Upper lobe of left lung (tissue), 6 donors: ENCODE measurements around the gene NCOA6. TPM values are rescaled to one million over a fixed set of nuclear protein-coding genes. Genes with fewer than 3 reads are reported as not detected.
"Not testable (repeated sequence)": the region's sequence is repeated elsewhere in the genome, so short reads cannot be mapped to it uniquely, and the experiment has no call there.

Experiments used
- ATAC-seq, 2 donors: fragments of 200-7000 bp; cut with Tn5 transposase; one replicate each; pipeline ENCODE4 v1.9.1; 2022; ENCODE audit warnings: mild to moderate bottlenecking in 2 of 2, moderate library complexity in 2 of 2; ENCODE audit not compliant: low FRiP score in 2 of 2
- DNase-seq, 2 donors: peaks; one replicate each; pipeline ENCODE4 v3.0.0-alpha.2; 2019 to 2020
- H3K27ac ChIP-seq, 4 donors: fragments of 200-600 bp; sonication (generic); one replicate each; pipeline ENCODE4 v1.5.1; 2016 to 2019
- H3K27me3 ChIP-seq, 4 donors: fragments of 200-600 bp; sonication (generic); one replicate each; pipeline ENCODE4 v1.5.1; 2017 to 2019
- H3K36me3 ChIP-seq, 4 donors: fragments of 200-600 bp; sonication (generic); one replicate each; pipeline ENCODE4 v1.5.1; 2016 to 2019
- H3K4me1 ChIP-seq, 4 donors: fragments of 200-600 bp; sonication (generic); one replicate each; pipeline ENCODE4 v1.5.1; 2018 to 2019
- H3K4me3 ChIP-seq, 4 donors: fragments of 200-600 bp; sonication (generic); one replicate each; pipeline ENCODE4 v1.5.1; 2017 to 2019; ENCODE audit warnings: mild to moderate bottlenecking in 2 of 4, moderate library complexity in 1 of 4
- H3K9me3 ChIP-seq, 4 donors: fragments of 200-600 bp; sonication (generic); one replicate each; pipeline ENCODE4 v1.5.1; 2018 to 2019
- EP300 ChIP-seq, 4 donors: sonication (generic); formaldehyde crosslinking; IDR thresholded peaks; one replicate each; pipeline ENCODE4 v1.5.1; 2017; ENCODE audit warnings: antibody characterized with exemption in 4 of 4, control low read depth in 2 of 4
- POLR2A ChIP-seq, 4 donors: fragments of 450-650 bp; IDR thresholded peaks; one replicate each; pipeline ENCODE4 v1.5.1; 2016 to 2017; ENCODE audit warnings: antibody characterized with exemption in 4 of 4, mild to moderate bottlenecking in 2 of 4
- POLR2AphosphoS5 ChIP-seq, 2 donors: sonication (generic); formaldehyde crosslinking; IDR thresholded peaks; one replicate each; pipeline ENCODE4 v1.5.1; 2017; ENCODE audit warnings: antibody characterized with exemption in 2 of 2
- WGBS, 2 donors: methylation state at CpG; one replicate each; pipeline ENCODE4 v1.1.5; 2017 to 2018; 5-methylcytosine and 5-hydroxymethylcytosine counted together
- total RNA-seq, 6 donors: library from RNA; depleted of rRNA in 4 of 6; stranded (reverse); fragments of >200 nt in 4 of 6; gene quantifications; one replicate each; pipeline versions ENCODE4 v1.1.0 to v1.2.1, GENCODE V29; 2016 to 2021
- TF ChIP-seq, protein P1 (sequence below), 6 experiments: fragments of 450-650 bp in 4 of 6; fragments of 200-600 bp in 2 of 6; sonication (generic) in 2 of 6; IDR thresholded peaks; one replicate each; pipeline ENCODE4 v1.5.1; 2016 to 2019; ENCODE audit warnings: antibody characterized with exemption in 6 of 6
- donor health status: DM: no; HTN: no; CAD: no; lungs with moderate emphysema.
- donor health status: DM: no; HTN: yes; CAD: no; lungs with severe emphysema.

Gene NCOA6
- total RNA-seq, 6 donors from 2014 or later, result 23.0 to 68.1 (median 25.8) TPM

DNA sequence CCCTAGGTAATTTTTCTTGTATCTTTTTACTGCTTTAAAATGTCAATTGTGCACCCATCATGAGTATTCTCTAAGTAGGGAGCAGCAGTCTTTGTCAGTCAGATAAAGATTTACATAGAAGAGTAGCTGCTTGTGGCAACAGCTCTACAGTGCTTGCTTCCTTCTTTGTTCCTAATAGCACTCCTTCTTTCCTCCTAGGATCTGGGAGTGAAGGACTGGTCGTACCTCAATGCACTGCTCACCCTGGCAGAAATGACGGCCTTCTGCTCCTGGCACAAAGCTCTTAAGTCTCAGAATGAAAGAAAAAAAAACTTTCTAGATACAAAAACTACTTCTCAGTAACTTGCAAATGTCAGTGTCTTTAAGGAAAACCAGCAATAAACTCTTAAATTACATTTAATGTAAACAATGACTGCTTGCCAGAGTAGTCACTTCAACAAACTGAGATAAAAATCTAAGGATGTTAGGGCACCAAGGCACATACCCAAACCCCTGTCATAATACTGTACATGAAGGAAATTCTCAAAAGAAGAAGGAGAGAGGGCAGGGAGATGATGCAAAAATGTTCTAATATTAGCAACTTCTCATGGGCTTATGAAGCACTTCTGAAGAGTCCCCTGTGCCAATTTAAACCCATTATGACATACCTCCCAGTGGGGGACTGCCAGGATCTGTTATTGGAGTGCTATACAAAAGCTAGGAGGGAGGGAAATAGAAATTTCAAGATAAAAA lies 34.0 kb downstream of the NCOA6 start:
- Histone ChIP-seq H3K27ac (peak overlapping the region in 2 of 4 donors; percentile 50 to 57), H3K9me3 (no peaks in the 10 kb centered on the region), H3K4me1 (peaks cover 14 to 26% (median 20%) of the 10 kb centered on the region in 4 donors), H3K36me3 (peaks cover 0 to 31% (median 12%) of the 10 kb centered on the region in 4 donors), H3K27me3 (no peaks in the 10 kb centered on the region), H3K4me3 (no peak overlapping the region)
- ATAC-seq (peak in 1 of 2 donors; percentile 15), DNase-seq (peak in 1 of 2 donors; percentile 40)
- 32 to 41% methylated on average over 2 of the region's 2 CpGs for WGBS, 2 donors
- TF ChIP-seq, protein P1, sequence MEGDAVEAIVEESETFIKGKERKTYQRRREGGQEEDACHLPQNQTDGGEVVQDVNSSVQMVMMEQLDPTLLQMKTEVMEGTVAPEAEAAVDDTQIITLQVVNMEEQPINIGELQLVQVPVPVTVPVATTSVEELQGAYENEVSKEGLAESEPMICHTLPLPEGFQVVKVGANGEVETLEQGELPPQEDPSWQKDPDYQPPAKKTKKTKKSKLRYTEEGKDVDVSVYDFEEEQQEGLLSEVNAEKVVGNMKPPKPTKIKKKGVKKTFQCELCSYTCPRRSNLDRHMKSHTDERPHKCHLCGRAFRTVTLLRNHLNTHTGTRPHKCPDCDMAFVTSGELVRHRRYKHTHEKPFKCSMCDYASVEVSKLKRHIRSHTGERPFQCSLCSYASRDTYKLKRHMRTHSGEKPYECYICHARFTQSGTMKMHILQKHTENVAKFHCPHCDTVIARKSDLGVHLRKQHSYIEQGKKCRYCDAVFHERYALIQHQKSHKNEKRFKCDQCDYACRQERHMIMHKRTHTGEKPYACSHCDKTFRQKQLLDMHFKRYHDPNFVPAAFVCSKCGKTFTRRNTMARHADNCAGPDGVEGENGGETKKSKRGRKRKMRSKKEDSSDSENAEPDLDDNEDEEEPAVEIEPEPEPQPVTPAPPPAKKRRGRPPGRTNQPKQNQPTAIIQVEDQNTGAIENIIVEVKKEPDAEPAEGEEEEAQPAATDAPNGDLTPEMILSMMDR (IDR thresholded peaks at IDR 0.05), result no peak
- peak in 1 of 4 donors; percentile 21 for TF ChIP-seq EP300 (IDR thresholded peaks at IDR 0.05)

DNA sequence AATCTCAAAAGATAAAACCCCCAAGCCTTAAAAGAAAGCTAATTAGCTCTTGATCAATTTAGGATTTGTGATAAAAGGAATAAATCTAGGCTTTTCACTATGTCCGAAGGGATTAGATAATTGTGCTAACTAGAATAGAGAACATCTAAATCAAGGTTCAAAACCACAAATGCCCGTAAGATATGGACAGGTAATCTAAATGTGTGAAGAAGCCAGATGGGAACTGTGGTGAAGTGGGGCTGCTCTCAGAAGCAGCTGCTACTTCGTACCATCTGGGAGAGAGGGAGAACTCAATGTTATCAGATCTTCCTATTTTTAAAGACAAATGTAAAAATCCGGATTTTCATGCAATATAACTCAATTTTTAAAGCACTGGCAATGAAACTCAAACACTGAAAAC lies 44.2 kb downstream of the NCOA6 start:
- H3K9me3 ChIP-seq, result no peaks in the 10 kb centered on the region
- TF ChIP-seq POLR2A (IDR thresholded peaks at IDR 0.05) (no peak), POLR2AphosphoS5 (IDR thresholded peaks at IDR 0.05) (no peak), EP300 (IDR thresholded peaks at IDR 0.05) (no peak)
- TF ChIP-seq, protein P1 (IDR thresholded peaks at IDR 0.05), result no peak
- H3K27ac ChIP-seq, result no peak overlapping the region
- ATAC-seq (no peak), DNase-seq (no peak)
- H3K36me3 ChIP-seq, result peaks cover 0 to 37% (median 7%) of the 10 kb centered on the region in 4 donors
- H3K4me3 ChIP-seq, result no peak overlapping the region
- no peaks in the 10 kb centered on the region for H3K4me1 ChIP-seq
- H3K27me3 ChIP-seq, result no peaks in the 10 kb centered on the region
- WGBS, 2 donors, result 89 to 95% methylated on average over 4 of the region's 4 CpGs

DNA sequence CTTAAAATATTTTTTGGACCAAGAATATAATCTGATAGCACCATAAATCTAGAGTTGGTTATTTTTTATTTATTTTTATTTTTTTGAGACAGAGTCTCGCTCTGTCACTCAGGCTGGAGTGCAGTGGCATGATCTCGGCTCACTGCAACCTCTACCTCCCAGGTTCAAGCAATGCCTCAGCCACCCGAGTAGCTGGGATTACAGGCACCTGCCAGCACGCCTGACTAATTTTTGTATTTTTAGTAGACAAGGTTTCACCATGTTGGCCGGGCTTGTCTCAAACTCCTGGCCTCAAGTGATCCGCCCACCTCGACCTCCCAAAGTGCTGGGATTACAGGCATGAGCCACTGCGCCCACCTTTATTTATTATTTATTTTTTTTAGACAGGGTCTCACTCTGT lies 45.2 kb downstream of the NCOA6 start:
- not testable (repeated sequence) for H3K9me3 ChIP-seq, H3K4me1 ChIP-seq, DNase-seq, H3K27ac ChIP-seq, H3K4me3 ChIP-seq, ATAC-seq, H3K27me3 ChIP-seq
- WGBS, 2 donors, result 93 to 96% methylated on average over 8 of the region's 8 CpGs
- peaks cover 0 to 47% (median 11%) of the 10 kb centered on the region in 4 donors for H3K36me3 ChIP-seq

DNA sequence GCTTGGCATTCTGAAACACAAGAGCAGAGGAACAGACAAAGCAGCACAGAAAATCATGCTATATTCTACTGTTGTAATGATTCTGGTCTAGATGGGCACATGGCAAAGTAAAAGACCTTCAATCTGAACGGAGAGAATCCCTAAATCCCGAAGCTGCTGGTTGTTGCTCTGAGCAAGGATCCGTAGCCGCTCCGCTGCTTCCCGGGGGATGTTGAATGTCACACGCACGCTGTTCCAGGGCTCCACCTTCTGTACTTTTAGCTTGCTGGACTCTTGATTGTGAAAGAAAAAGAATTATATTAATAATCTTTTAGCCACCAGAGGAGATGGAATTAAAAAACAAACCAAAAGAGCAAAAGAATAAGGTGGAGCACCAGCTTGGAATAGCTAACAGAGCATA lies 49.3 kb downstream of the NCOA6 start:
- TF ChIP-seq POLR2AphosphoS5 (IDR thresholded peaks at IDR 0.05), result no peak
- TF ChIP-seq POLR2A (IDR thresholded peaks at IDR 0.05), result no peak
- TF ChIP-seq, protein P1 (IDR thresholded peaks at IDR 0.05), result no peak
- no peak for TF ChIP-seq EP300 (IDR thresholded peaks at IDR 0.05)
- Histone ChIP-seq H3K4me1 (no peaks in the 10 kb centered on the region), H3K9me3 (no peaks in the 10 kb centered on the region), H3K27ac (no peak overlapping the region), H3K4me3 (no peak overlapping the region), H3K36me3 (peaks cover 3 to 71% (median 35%) of the 10 kb centered on the region in 4 donors), H3K27me3 (no peaks in the 10 kb centered on the region)
- ATAC-seq (no peak), DNase-seq (no peak)
- WGBS, 2 donors, result 95 to 97% methylated on average over 8 of the region's 8 CpGs

DNA sequence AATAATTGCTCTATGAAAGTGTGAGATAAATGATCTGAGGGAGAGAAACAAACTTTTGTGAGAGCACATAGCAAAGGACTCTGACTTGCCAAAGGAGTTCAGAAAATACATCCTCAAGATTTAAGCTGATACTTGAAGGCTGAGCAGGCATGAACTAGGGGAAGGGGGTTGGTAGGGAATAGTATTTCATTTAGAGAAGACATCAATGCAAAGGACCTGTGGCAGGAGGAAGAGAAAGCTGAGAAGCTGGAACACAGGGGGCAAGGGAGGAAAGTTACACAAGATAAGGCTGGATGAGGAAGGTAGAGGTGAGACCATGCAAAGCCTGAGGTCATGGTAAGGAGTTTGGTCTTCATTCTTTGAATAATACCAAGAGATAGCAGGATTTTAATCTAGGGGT lies 50.6 kb downstream of the NCOA6 start:
- TF ChIP-seq EP300 (IDR thresholded peaks at IDR 0.05) (no peak), POLR2AphosphoS5 (IDR thresholded peaks at IDR 0.05) (no peak), POLR2A (IDR thresholded peaks at IDR 0.05) (no peak)
- TF ChIP-seq, protein P1 (IDR thresholded peaks at IDR 0.05), result no peak
- ATAC-seq, result no peak
- H3K36me3 ChIP-seq, result peaks cover 3 to 72% (median 36%) of the 10 kb centered on the region in 4 donors

More for the DNA sequence above, 50.6 kb downstream of the NCOA6 start:
- DNase-seq, result no peak
- no peaks in the 10 kb centered on the region for H3K9me3 ChIP-seq
- H3K4me3 ChIP-seq, result no peak overlapping the region
- no peaks in the 10 kb centered on the region for H3K4me1 ChIP-seq
- H3K27ac ChIP-seq, result no peak overlapping the region
- no peaks in the 10 kb centered on the region for H3K27me3 ChIP-seq
